GM23338 (cell line): ENCODE results near the gene DHX29. TPM values are rescaled to one million over a fixed set of nuclear protein-coding genes. Genes with fewer than 3 reads are reported as not detected.

Experiments
- ATAC-seq: fragments of 200-7000 bp; cut with Tn5 transposase; 3 replicates; pipeline ENCODE4 v1.9.1; 2020
- DNase-seq: peaks from one replicate; pipeline ENCODE4 v3.0.0-alpha.2; 2015; ENCODE audit warnings: low spot score
- H2AFZ ChIP-seq: fragments of 200-600 bp; sonication (generic); 2 replicates; pipeline ENCODE4 v1.8.0; 2016; ENCODE audit warnings: antibody characterized with exemption, mild to moderate bottlenecking, moderate library complexity
- H3F3A ChIP-seq: fragments of 200-600 bp; sonication (generic); replicated peaks from 2 replicates; pipeline ENCODE4 v1.8.0; 2017; ENCODE audit warnings: antibody characterized with exemption, mixed run types, low read depth
- H3K27ac ChIP-seq: fragments of 200-600 bp; sonication (generic); 2 replicates; pipeline ENCODE4 v1.6.1; 2016; ENCODE audit warnings: low read depth
- H3K27me3 ChIP-seq: fragments of 200-600 bp; sonication (generic); 2 replicates; pipeline ENCODE4 v1.8.0; 2016; ENCODE audit warnings: mild to moderate bottlenecking, mixed run types, moderate library complexity; ENCODE audit not compliant: insufficient read depth
- H3K36me3 ChIP-seq: fragments of 200-600 bp; sonication (generic); 2 replicates; pipeline ENCODE4 v1.8.0; 2016; ENCODE audit warnings: mild to moderate bottlenecking; ENCODE audit not compliant: insufficient read depth
- H3K4me1 ChIP-seq: fragments of 200-600 bp; sonication (generic); 2 replicates; pipeline ENCODE4 v1.8.0; 2016; ENCODE audit warnings: mild to moderate bottlenecking, moderate library complexity; ENCODE audit not compliant: insufficient read depth
- H3K4me2 ChIP-seq: fragments of 200-600 bp; sonication (generic); 2 replicates; pipeline ENCODE4 v1.7.1; 2017; ENCODE audit warnings: mixed run types
- H3K4me3 ChIP-seq: fragments of 200-600 bp; sonication (generic); 2 replicates; pipeline ENCODE4 v1.6.1; 2016; ENCODE audit warnings: mixed run types
- H3K79me2 ChIP-seq: fragments of 200-600 bp; sonication (generic); replicated peaks from 2 replicates; pipeline ENCODE4 v1.8.0; 2017; ENCODE audit warnings: mild to moderate bottlenecking; ENCODE audit not compliant: insufficient read depth
- H3K9me2 ChIP-seq: fragments of 200-600 bp; sonication (generic); 2 replicates; pipeline ENCODE4 v1.8.0; 2017; ENCODE audit not compliant: insufficient read depth
- H4K20me1 ChIP-seq: fragments of 200-600 bp; sonication (generic); replicated peaks from 2 replicates; pipeline ENCODE4 v1.8.0; 2017; ENCODE audit warnings: mild to moderate bottlenecking; ENCODE audit not compliant: insufficient read depth
- H3K27ac Mint-ChIP-seq: 2 replicates; pipeline ENCODE4 v1.8.0; 2020; ENCODE audit warnings: inconsistent platforms, mild to moderate bottlenecking, moderate library complexity, mixed read lengths
- H3K27me3 Mint-ChIP-seq: 3 replicates; pipeline ENCODE4 v1.8.0; 2022; ENCODE audit warnings: low read depth, mild to moderate bottlenecking, moderate library complexity, mixed read lengths, inconsistent platforms; ENCODE audit not compliant: insufficient read depth, poor library complexity
- H3K36me3 Mint-ChIP-seq: 3 replicates; pipeline ENCODE4 v1.8.0; 2021; ENCODE audit warnings: low read depth, mild to moderate bottlenecking, inconsistent platforms, moderate library complexity, mixed read lengths
- H3K4me1 Mint-ChIP-seq: 3 replicates; pipeline ENCODE4 v1.8.0; 2020; ENCODE audit warnings: mild to moderate bottlenecking, inconsistent platforms, mixed read lengths
- H3K4me3 Mint-ChIP-seq: 3 replicates; pipeline ENCODE4 v1.8.0; 2021; ENCODE audit warnings: moderate library complexity, mild to moderate bottlenecking, inconsistent platforms, mixed read lengths
- H3K9me3 Mint-ChIP-seq: 3 replicates; pipeline ENCODE4 v1.8.0; 2020; ENCODE audit warnings: moderate library complexity, mild to moderate bottlenecking, inconsistent platforms, mixed read lengths
- CREB1 ChIP-seq: fragments of 250-450 bp; sonication (Bioruptor Pico); IDR thresholded peaks from 2 replicates; pipeline ENCODE4 v1.5.0; 2020; ENCODE audit warnings: low read depth, mild to moderate bottlenecking, moderate library complexity
- ETS1 ChIP-seq: IDR thresholded peaks from 2 replicates; pipeline ENCODE4 v1.6.1; 2016; ENCODE audit warnings: antibody characterized with exemption
- EZH2 ChIP-seq: fragments of 200-600 bp; sonication (generic); IDR thresholded peaks from one replicate; pipeline ENCODE4 v1.8.0; 2017; ENCODE audit warnings: antibody characterized with exemption, mild to moderate bottlenecking, low read depth; ENCODE audit not compliant: unreplicated experiment
- EZH2phosphoT487 ChIP-seq: fragments of 200-600 bp; sonication (generic); IDR thresholded peaks from one replicate; pipeline ENCODE4 v1.8.1; 2018; ENCODE audit warnings: antibody characterized with exemption; ENCODE audit not compliant: unreplicated experiment
- JUNB ChIP-seq: IDR thresholded peaks from one replicate; pipeline ENCODE4 v1.6.1; 2016; ENCODE audit warnings: antibody characterized with exemption; ENCODE audit not compliant: unreplicated experiment
- NANOG ChIP-seq: IDR thresholded peaks from 2 replicates; pipeline ENCODE4 v1.6.1; 2016; ENCODE audit warnings: antibody characterized with exemption, borderline replicate concordance
- POLR2AphosphoS5 ChIP-seq: IDR thresholded peaks from 2 replicates; pipeline ENCODE4 v1.6.1; 2016; ENCODE audit warnings: antibody characterized with exemption, low read depth
- REST ChIP-seq: IDR thresholded peaks from one replicate; pipeline ENCODE4 v1.6.1; 2018; ENCODE audit warnings: antibody characterized with exemption; ENCODE audit not compliant: unreplicated experiment
- STAT1 ChIP-seq: IDR thresholded peaks from one replicate; pipeline ENCODE4 v1.6.1; 2016; ENCODE audit warnings: antibody characterized with exemption; ENCODE audit not compliant: unreplicated experiment
- ZNF114 ChIP-seq: fragments of 250-450 bp; sonication (Bioruptor Pico); IDR thresholded peaks from 2 replicates; pipeline ENCODE4 v1.5.0; 2020; ENCODE audit warnings: mild to moderate bottlenecking, moderate library complexity
- ZNF331 ChIP-seq: fragments of 250-450 bp; sonication (Bioruptor Pico); IDR thresholded peaks from 2 replicates; pipeline ENCODE4 v1.5.0; 2020; ENCODE audit warnings: low read depth, mild to moderate bottlenecking, moderate library complexity
- ZNF462 ChIP-seq: fragments of 250-450 bp; sonication (Bioruptor Pico); IDR thresholded peaks from 2 replicates; pipeline ENCODE4 v1.5.0; 2020; ENCODE audit warnings: mild to moderate bottlenecking, moderate library complexity
- polyA plus RNA-seq: library from polyadenylated mRNA; unstranded; fragments of >200 nt; fragmentation: Nextera tagmentation; extraction: Ambion mirVana; gene quantifications from 2 replicates; pipeline ENCODE4 v1.2.1, GENCODE V29; 2016
- total RNA-seq: library from RNA; depleted of rRNA; stranded (reverse); fragments of >200 nt; shearing (Covaris generic); gene quantifications from 2 replicates; pipeline ENCODE4 v1.2.3, GENCODE V29; 2014

Gene DHX29
- total and polyA plus RNA-seq, 2 experiments from 2014 or later, result 34.6 to 137 TPM

GRCh38 chr5:55331321-55331720 is 23.8 kb upstream of the DHX29 start:
- peaks cover 48% of the 10 kb centered on the region for H3K36me3 Mint-ChIP-seq
- H3K27me3 ChIP-seq, result no peaks in the 10 kb centered on the region
- no peaks in the 10 kb centered on the region for H3K9me2 ChIP-seq
- peaks cover 90% of the 10 kb centered on the region for H3K79me2 ChIP-seq
- DNase-seq (no peak), ATAC-seq (no peak)
- H3K4me1 ChIP-seq, result no peaks in the 10 kb centered on the region
- H3K4me3 Mint-ChIP-seq, result no peak overlapping the region
- peaks cover 4% of the 10 kb centered on the region for H4K20me1 ChIP-seq
- H3K27ac ChIP-seq, result no peak overlapping the region
- no peak overlapping the region for H2AFZ ChIP-seq
- H3K36me3 ChIP-seq, result peaks cover 9% of the 10 kb centered on the region; the same call in 1 of the 2 replicates
- no peaks in the 10 kb centered on the region for H3K9me3 Mint-ChIP-seq
- no peak for TF ChIP-seq ZNF331
- TF ChIP-seq ZNF114 (CRISPR knock-in tag), result no peak
- no peak for TF ChIP-seq POLR2AphosphoS5
- no peak for TF ChIP-seq STAT1
- TF ChIP-seq REST, result no peak
- TF ChIP-seq EZH2, result no peak
- no peak for TF ChIP-seq JUNB
- no peak for TF ChIP-seq NANOG
- no peaks in the 10 kb centered on the region for H3K27me3 Mint-ChIP-seq
- no peak overlapping the region for H3K4me3 ChIP-seq
- no peak overlapping the region for H3K4me2 ChIP-seq
- no peaks in the 10 kb centered on the region for H3F3A ChIP-seq
- no peak overlapping the region for H3K27ac Mint-ChIP-seq
- H3K4me1 Mint-ChIP-seq, result no peaks in the 10 kb centered on the region

GRCh38 chr5:55327281-55327680 is 19.8 kb upstream of the DHX29 start:
- H3K79me2 ChIP-seq, result peaks cover 70% of the 10 kb centered on the region
- H3F3A ChIP-seq, result no peaks in the 10 kb centered on the region
- H4K20me1 ChIP-seq, result peaks cover 7% of the 10 kb centered on the region; the same call in 1 of the 2 replicates
- no peak overlapping the region for H3K27ac ChIP-seq
- H3K27ac Mint-ChIP-seq, result no peak overlapping the region
- DNase-seq (no peak), ATAC-seq (no peak)
- no peak overlapping the region for H3K4me3 Mint-ChIP-seq
- H3K27me3 Mint-ChIP-seq, result no peaks in the 10 kb centered on the region
- H3K4me3 ChIP-seq, result no peak overlapping the region
- peaks cover 56% of the 10 kb centered on the region for H3K36me3 Mint-ChIP-seq
- no peak overlapping the region for H3K4me2 ChIP-seq
- H3K27me3 ChIP-seq, result no peaks in the 10 kb centered on the region
- no peaks in the 10 kb centered on the region for H3K4me1 ChIP-seq
- peaks cover 9% of the 10 kb centered on the region; the same call in 1 of the 2 replicates for H3K36me3 ChIP-seq
- no peaks in the 10 kb centered on the region for H3K9me2 ChIP-seq
- no peak overlapping the region for H2AFZ ChIP-seq
- no peaks in the 10 kb centered on the region for H3K4me1 Mint-ChIP-seq
- H3K9me3 Mint-ChIP-seq, result no peaks in the 10 kb centered on the region
- TF ChIP-seq JUNB, result no peak
- TF ChIP-seq ZNF114 (CRISPR knock-in tag), result no peak
- TF ChIP-seq CREB1, result no peak
- TF ChIP-seq NANOG, result no peak
- no peak for TF ChIP-seq ETS1
- TF ChIP-seq EZH2phosphoT487, result no peak
- TF ChIP-seq STAT1, result no peak
- no peak for TF ChIP-seq ZNF462 (CRISPR knock-in tag)
- TF ChIP-seq ZNF331, result no peak
